Sigmoid colon (tissue), 4 donors: ENCODE results near the gene WNT2B.

ENCODE experiments used
- CTCF ChIP-seq, 4 experiments: fragments of 450-650 bp in 3 of 4; fragments of 200-600 bp in 1 of 4; IDR thresholded peaks; one replicate each; pipeline ENCODE4 v1.5.1; 2016 to 2019; ENCODE audit warnings: antibody characterized with exemption in 4 of 4, mild to moderate bottlenecking in 3 of 4, moderate library complexity in 2 of 4
- EP300 ChIP-seq, 4 donors: sonication (generic); formaldehyde crosslinking; IDR thresholded peaks; one replicate each; pipeline ENCODE4 v1.6.1; 2017; ENCODE audit warnings: antibody characterized with exemption in 4 of 4
- POLR2A ChIP-seq, 2 donors: fragments of 450-650 bp; IDR thresholded peaks; one replicate each; pipeline ENCODE4 v1.6.1; 2016; ENCODE audit warnings: antibody characterized with exemption in 2 of 2, mild to moderate bottlenecking in 2 of 2, moderate library complexity in 2 of 2

GRCh38 chr1:112549590-112549989 lies 40.8 kb downstream of the WNT2B start:
- TF ChIP-seq CTCF (IDR thresholded peaks at IDR 0.05): no peak
- no peak for TF ChIP-seq POLR2A (IDR thresholded peaks at IDR 0.05)
- TF ChIP-seq EP300 (IDR thresholded peaks at IDR 0.05): no peak
